ENCODE results near the gene RPL6. TPM values are rescaled to one million over a fixed set of nuclear protein-coding genes. Genes with fewer than 3 reads are reported as not detected.

RPL6 gene
- total and polyA plus RNA-seq, 10 of the 15 experiments (the other 5 are each of a cell fraction or from before 2014, with no cell fraction given) = 801 to 3,690 (median 2,265) TPM

DNA sequence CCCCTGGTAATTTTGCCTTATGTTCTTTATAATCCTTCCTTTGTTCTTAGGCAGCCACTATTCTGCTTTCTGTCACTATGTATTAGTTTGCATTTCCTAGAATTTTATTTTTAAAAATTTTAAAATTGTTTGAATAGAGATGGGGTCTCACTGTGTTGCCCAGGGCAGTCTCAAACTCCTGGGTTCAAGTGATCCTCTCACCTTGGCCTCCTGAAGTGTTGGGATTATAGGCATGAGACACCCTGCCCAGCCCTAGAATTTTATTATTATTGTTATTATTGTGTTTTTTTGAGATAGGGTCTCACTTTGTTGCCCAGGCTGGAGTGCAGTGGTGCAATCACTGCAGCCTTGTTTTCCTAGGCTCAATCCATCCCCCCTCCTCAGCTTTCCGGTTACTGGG lies 12.0 kb upstream of the RPL6 start (continued):
- TF ChIP-seq, protein P1, sequence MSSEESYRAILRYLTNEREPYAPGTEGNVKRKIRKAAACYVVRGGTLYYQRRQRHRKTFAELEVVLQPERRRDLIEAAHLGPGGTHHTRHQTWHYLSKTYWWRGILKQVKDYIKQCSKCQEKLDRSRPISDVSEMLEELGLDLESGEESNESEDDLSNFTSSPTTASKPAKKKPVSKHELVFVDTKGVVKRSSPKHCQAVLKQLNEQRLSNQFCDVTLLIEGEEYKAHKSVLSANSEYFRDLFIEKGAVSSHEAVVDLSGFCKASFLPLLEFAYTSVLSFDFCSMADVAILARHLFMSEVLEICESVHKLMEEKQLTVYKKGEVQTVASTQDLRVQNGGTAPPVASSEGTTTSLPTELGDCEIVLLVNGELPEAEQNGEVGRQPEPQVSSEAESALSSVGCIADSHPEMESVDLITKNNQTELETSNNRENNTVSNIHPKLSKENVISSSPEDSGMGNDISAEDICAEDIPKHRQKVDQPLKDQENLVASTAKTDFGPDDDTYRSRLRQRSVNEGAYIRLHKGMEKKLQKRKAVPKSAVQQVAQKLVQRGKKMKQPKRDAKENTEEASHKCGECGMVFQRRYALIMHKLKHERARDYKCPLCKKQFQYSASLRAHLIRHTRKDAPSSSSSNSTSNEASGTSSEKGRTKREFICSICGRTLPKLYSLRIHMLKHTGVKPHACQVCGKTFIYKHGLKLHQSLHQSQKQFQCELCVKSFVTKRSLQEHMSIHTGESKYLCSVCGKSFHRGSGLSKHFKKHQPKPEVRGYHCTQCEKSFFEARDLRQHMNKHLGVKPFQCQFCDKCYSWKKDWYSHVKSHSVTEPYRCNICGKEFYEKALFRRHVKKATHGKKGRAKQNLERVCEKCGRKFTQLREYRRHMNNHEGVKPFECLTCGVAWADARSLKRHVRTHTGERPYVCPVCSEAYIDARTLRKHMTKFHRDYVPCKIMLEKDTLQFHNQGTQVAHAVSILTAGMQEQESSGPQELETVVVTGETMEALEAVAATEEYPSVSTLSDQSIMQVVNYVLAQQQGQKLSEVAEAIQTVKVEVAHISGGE (CRISPR knock-in tag; IDR thresholded peaks at IDR 0.05) = no peak
- no peak for TF ChIP-seq MEF2B (IDR thresholded peaks at IDR 0.05; ENCODE audit: partially characterized antibody, poor library complexity, severe bottlenecking)
- no peak for TF ChIP-seq YY1 (IDR thresholded peaks at IDR 0.05; ENCODE audit: low read depth, low read length)
- TF ChIP-seq, protein P2, sequence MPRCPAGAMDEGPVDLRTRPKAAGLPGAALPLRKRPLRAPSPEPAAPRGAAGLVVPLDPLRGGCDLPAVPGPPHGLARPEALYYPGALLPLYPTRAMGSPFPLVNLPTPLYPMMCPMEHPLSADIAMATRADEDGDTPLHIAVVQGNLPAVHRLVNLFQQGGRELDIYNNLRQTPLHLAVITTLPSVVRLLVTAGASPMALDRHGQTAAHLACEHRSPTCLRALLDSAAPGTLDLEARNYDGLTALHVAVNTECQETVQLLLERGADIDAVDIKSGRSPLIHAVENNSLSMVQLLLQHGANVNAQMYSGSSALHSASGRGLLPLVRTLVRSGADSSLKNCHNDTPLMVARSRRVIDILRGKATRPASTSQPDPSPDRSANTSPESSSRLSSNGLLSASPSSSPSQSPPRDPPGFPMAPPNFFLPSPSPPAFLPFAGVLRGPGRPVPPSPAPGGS (IDR thresholded peaks at IDR 0.05; ENCODE audit: borderline replicate concordance, insufficient read depth, low read depth, low read length, poor library complexity, severe bottlenecking) = no peak
- TF ChIP-seq NRF1 (conservative IDR thresholded peaks at IDR 0.05; ENCODE audit: low read depth, low read length) = no peak

DNA sequence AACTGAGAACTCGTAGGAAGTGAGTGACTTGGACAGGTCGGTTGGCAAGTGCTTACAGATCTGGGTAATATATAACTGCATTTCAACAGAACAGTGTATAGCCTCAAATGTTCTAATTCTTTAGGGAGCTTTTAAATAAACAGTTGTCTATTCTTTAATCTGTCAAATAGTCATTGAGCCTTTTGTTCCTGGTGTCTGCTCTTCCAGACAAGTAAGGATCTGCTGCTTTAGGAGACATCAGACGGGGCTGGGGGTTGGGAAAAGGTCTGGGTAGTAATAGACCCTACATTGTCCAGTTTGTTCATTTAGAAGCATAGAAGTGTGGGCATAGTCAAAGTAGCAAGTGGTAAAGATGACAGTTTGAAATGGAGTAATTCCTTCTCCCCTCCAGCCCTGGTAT lies 11.3 kb upstream of the RPL6 start:
- RAD21 ChIA-PET (ENCODE audit: unreplicated experiment) = no interaction called here
- FAIRE-seq (no peak), ATAC-seq (no peak)
- TF ChIP-seq, protein P3, sequence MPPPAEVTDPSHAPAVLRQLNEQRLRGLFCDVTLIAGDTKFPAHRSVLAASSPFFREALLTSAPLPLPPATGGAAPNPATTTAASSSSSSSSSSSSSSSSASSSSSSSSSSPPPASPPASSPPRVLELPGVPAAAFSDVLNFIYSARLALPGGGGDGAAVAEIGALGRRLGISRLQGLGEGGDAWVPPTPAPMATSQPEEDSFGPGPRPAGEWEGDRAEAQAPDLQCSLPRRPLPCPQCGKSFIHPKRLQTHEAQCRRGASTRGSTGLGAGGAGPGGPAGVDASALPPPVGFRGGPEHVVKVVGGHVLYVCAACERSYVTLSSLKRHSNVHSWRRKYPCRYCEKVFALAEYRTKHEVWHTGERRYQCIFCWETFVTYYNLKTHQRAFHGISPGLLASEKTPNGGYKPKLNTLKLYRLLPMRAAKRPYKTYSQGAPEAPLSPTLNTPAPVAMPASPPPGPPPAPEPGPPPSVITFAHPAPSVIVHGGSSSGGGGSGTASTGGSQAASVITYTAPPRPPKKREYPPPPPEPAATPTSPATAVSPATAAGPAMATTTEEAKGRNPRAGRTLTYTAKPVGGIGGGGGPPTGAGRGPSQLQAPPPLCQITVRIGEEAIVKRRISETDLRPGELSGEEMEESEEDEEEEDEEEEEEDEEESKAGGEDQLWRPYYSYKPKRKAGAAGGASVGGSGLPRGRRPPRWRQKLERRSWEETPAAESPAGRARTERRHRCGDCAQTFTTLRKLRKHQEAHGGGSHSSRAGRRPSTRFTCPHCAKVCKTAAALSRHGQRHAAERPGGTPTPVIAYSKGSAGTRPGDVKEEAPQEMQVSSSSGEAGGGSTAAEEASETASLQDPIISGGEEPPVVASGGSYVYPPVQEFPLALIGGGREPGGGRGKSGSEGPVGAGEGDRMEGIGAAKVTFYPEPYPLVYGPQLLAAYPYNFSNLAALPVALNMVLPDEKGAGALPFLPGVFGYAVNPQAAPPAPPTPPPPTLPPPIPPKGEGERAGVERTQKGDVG (CRISPR knock-in tag; IDR thresholded peaks at IDR 0.05) = no peak
- TF ChIP-seq, protein P4, sequence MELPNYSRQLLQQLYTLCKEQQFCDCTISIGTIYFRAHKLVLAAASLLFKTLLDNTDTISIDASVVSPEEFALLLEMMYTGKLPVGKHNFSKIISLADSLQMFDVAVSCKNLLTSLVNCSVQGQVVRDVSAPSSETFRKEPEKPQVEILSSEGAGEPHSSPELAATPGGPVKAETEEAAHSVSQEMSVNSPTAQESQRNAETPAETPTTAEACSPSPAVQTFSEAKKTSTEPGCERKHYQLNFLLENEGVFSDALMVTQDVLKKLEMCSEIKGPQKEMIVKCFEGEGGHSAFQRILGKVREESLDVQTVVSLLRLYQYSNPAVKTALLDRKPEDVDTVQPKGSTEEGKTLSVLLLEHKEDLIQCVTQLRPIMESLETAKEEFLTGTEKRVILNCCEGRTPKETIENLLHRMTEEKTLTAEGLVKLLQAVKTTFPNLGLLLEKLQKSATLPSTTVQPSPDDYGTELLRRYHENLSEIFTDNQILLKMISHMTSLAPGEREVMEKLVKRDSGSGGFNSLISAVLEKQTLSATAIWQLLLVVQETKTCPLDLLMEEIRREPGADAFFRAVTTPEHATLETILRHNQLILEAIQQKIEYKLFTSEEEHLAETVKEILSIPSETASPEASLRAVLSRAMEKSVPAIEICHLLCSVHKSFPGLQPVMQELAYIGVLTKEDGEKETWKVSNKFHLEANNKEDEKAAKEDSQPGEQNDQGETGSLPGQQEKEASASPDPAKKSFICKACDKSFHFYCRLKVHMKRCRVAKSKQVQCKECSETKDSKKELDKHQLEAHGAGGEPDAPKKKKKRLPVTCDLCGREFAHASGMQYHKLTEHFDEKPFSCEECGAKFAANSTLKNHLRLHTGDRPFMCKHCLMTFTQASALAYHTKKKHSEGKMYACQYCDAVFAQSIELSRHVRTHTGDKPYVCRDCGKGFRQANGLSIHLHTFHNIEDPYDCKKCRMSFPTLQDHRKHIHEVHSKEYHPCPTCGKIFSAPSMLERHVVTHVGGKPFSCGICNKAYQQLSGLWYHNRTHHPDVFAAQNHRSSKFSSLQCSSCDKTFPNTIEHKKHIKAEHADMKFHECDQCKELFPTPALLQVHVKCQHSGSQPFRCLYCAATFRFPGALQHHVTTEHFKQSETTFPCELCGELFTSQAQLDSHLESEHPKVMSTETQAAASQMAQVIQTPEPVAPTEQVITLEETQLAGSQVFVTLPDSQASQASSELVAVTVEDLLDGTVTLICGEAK (IDR thresholded peaks at IDR 0.05; ENCODE audit: borderline replicate concordance) = no peak
- TF ChIP-seq EED (IDR thresholded peaks at IDR 0.05; ENCODE audit: low read depth) = no peak
- TF ChIP-seq NFYB (IDR thresholded peaks at IDR 0.05; ENCODE audit: insufficient read depth, low read depth, low read length) = no peak

More for the DNA sequence above, 11.3 kb upstream of the RPL6 start:
- H3K4me3 ChIP-seq = peak overlapping the region; percentile 97; the same call in 1 of the 2 replicates
- no peak overlapping the region for H2AFZ ChIP-seq (ENCODE audit: control insufficient read depth, low read depth, low read length)
- peaks cover 0 to 2% of the 10 kb centered on the region in 2 experiments; a peak in 1 of 4 replicates for H3K36me3 ChIP-seq (ENCODE audit: control insufficient read depth in 2 of 2, insufficient read depth in 2 of 2, low read length in 1 of 2)
- WGBS (ENCODE audit: insufficient coverage, insufficient replicate concordance, low lambda C conversion rate, missing lambda C conversion rate) = 79% methylated on average over 3 of the region's 3 CpGs
- no peaks in the 10 kb centered on the region for H3K9me3 ChIP-seq (replicated peaks; ENCODE audit: control insufficient read depth, insufficient read depth, low read length)
- SMC1A ChIA-PET (ENCODE audit: uncharacterized antibody, unreplicated experiment) = no interaction called here
- no peak for DNase-seq (ENCODE audit: low read depth, low spot score)
- H3K27ac ChIP-seq (ENCODE audit: control insufficient read depth, insufficient read depth) = no peak overlapping the region
- no peak overlapping the region; the same call in 1 of the 2 replicates for H3K9ac ChIP-seq (ENCODE audit: control insufficient read depth, insufficient read depth, low read length)
- in situ Hi-C loops (cut with MboI) (no loop called here), intact Hi-C loops (cut with micrococcal nuclease; ENCODE audit: unreplicated experiment) (no loop called here)
- 0 out of 2 replicates have a peak, but pooled peaks cover 2% of the 10 kb centered on the region for H4K20me1 ChIP-seq (ENCODE audit: control insufficient read depth, insufficient read depth)
- BruUV-seq (replicated peaks) = no TSS peak
- H3K4me1 ChIP-seq (ENCODE audit: control insufficient read depth, insufficient read depth, low read length) = peaks cover 9% of the 10 kb centered on the region
- peaks cover 70% of the 10 kb centered on the region for H3K79me2 ChIP-seq (ENCODE audit: control insufficient read depth, insufficient read depth, low read length)
- H3K4me2 ChIP-seq (ENCODE audit: control insufficient read depth, insufficient read depth) = peak overlapping the region; percentile 85
- no peaks in the 10 kb centered on the region for H3K27me3 ChIP-seq (replicated peaks in 1 of 2; ENCODE audit: control insufficient read depth in 2 of 2, insufficient read depth in 2 of 2, low read length in 1 of 2)
- CTCF ChIA-PET = interaction anchor here (0.6 to 1.6 kb wide), 3 partner anchors 10 to 223 kb away, joined by 3 to 4 read pairs (median 3); no protein-coding TSS in a partner anchor
- POLR2A ChIA-PET = interaction anchor here (1.0 kb wide), 1 partner anchor 11 kb away, joined by 3 read pairs; no protein-coding TSS in a partner anchor

Measured in GM12878 (cell line).